Measurements from ENCODE around the gene LRP1B.
"Not testable (repeated sequence)": the region's sequence is repeated elsewhere in the genome, so short reads cannot be mapped to it uniquely, and the experiment has no call there.

Gene LRP1B

GRCh38 chr2:140555701-140556100 lies 1575.1 kb downstream of the LRP1B start:
- Histone ChIP-seq H3F3A (ENCODE audit: low read depth) (no peaks in the 10 kb centered on the region), H3K9me3 (ENCODE audit: insufficient read depth, low read depth, low read length) (no peaks in the 10 kb centered on the region)
- no peak for TF ChIP-seq CTCF (conservative IDR thresholded peaks at IDR 0.05; ENCODE audit: low read length)
- TF ChIP-seq EZH2phosphoT487 (IDR thresholded peaks at IDR 0.05; ENCODE audit: borderline replicate concordance): no peak

GRCh38 chr2:140552634-140553033 lies 1578.2 kb downstream of the LRP1B start:
- no peaks in the 10 kb centered on the region for H3K4me1 ChIP-seq (ENCODE audit: insufficient read depth, low read length, poor library complexity, severe bottlenecking)
- no peaks in the 10 kb centered on the region for H3K9me3 ChIP-seq (ENCODE audit: insufficient read depth, low read depth, low read length)
- no peaks in the 10 kb centered on the region for H3K27me3 ChIP-seq (ENCODE audit: insufficient read depth, low read length, poor library complexity, severe bottlenecking)
- no peaks in the 10 kb centered on the region for H3K36me3 ChIP-seq (ENCODE audit: insufficient read depth, low read length)
- no peak for TF ChIP-seq EZH2phosphoT487 (IDR thresholded peaks at IDR 0.05; ENCODE audit: borderline replicate concordance)
- no peak for TF ChIP-seq CTCF (conservative IDR thresholded peaks at IDR 0.05; ENCODE audit: low read length)
- H3F3A ChIP-seq (ENCODE audit: low read depth): no peaks in the 10 kb centered on the region
- H2AFZ ChIP-seq (ENCODE audit: low read length): no peak overlapping the region
- H4K20me1 ChIP-seq (ENCODE audit: insufficient read depth, low read length, poor library complexity, severe bottlenecking): no peaks in the 10 kb centered on the region
- H3K79me2 ChIP-seq (ENCODE audit: insufficient read depth, low read length): no peaks in the 10 kb centered on the region
- no peak overlapping the region for H3K4me2 ChIP-seq (ENCODE audit: low read depth, low read length, poor library complexity, severe bottlenecking)
- no peak overlapping the region for H3K4me3 ChIP-seq (ENCODE audit: low read length, poor library complexity, severe bottlenecking)
- H3K9me2 ChIP-seq (replicated peaks; ENCODE audit: low read depth, low read length): no peaks in the 10 kb centered on the region
- H3K9ac ChIP-seq (ENCODE audit: low read depth, low read length, poor library complexity, severe bottlenecking): no peak overlapping the region

More at GRCh38 chr2:140555701-140556100, 1575.1 kb downstream of the LRP1B start:
- H3K27me3 ChIP-seq (ENCODE audit: insufficient read depth, low read length, poor library complexity, severe bottlenecking): no peaks in the 10 kb centered on the region
- no peaks in the 10 kb centered on the region for H4K20me1 ChIP-seq (ENCODE audit: insufficient read depth, low read length, poor library complexity, severe bottlenecking)
- no peak overlapping the region for H3K9ac ChIP-seq (ENCODE audit: low read depth, low read length, poor library complexity, severe bottlenecking)
- H3K79me2 ChIP-seq (ENCODE audit: insufficient read depth, low read length): no peaks in the 10 kb centered on the region
- H3K4me2 ChIP-seq (ENCODE audit: low read depth, low read length, poor library complexity, severe bottlenecking): no peak overlapping the region
- no peaks in the 10 kb centered on the region for H3K9me2 ChIP-seq (replicated peaks; ENCODE audit: low read depth, low read length)
- no peak overlapping the region for H3K4me3 ChIP-seq (ENCODE audit: low read length, poor library complexity, severe bottlenecking)
- no peaks in the 10 kb centered on the region for H3K36me3 ChIP-seq (ENCODE audit: insufficient read depth, low read length)
- H3K4me1 ChIP-seq (ENCODE audit: insufficient read depth, low read length, poor library complexity, severe bottlenecking): no peaks in the 10 kb centered on the region
- no peak overlapping the region for H2AFZ ChIP-seq (ENCODE audit: low read length)

GRCh38 chr2:140551287-140551686 lies 1579.5 kb downstream of the LRP1B start:
- Histone ChIP-seq H3K4me3 (ENCODE audit: low read length, poor library complexity, severe bottlenecking) (no peak overlapping the region), H3K4me2 (ENCODE audit: low read depth, low read length, poor library complexity, severe bottlenecking) (no peak overlapping the region), H3K9ac (ENCODE audit: low read depth, low read length, poor library complexity, severe bottlenecking) (no peak overlapping the region), H2AFZ (ENCODE audit: low read length) (no peak overlapping the region), H3K4me1 (ENCODE audit: insufficient read depth, low read length, poor library complexity, severe bottlenecking) (no peaks in the 10 kb centered on the region), H3K9me3 (ENCODE audit: insufficient read depth, low read depth, low read length) (no peaks in the 10 kb centered on the region), H3F3A (ENCODE audit: low read depth) (no peaks in the 10 kb centered on the region), H4K20me1 (ENCODE audit: insufficient read depth, low read length, poor library complexity, severe bottlenecking) (no peaks in the 10 kb centered on the region), H3K79me2 (ENCODE audit: insufficient read depth, low read length) (no peaks in the 10 kb centered on the region), H3K36me3 (ENCODE audit: insufficient read depth, low read length) (no peaks in the 10 kb centered on the region), H3K27me3 (ENCODE audit: insufficient read depth, low read length, poor library complexity, severe bottlenecking) (no peaks in the 10 kb centered on the region), H3K9me2 (replicated peaks; ENCODE audit: low read depth, low read length) (no peaks in the 10 kb centered on the region)
- TF ChIP-seq EZH2phosphoT487 (IDR thresholded peaks at IDR 0.05; ENCODE audit: borderline replicate concordance): no peak

GRCh38 chr2:140550821-140551220 lies 1580.0 kb downstream of the LRP1B start:
- Histone ChIP-seq H3K79me2 (ENCODE audit: insufficient read depth, low read length) (no peaks in the 10 kb centered on the region), H3K4me3 (ENCODE audit: low read length, poor library complexity, severe bottlenecking) (no peak overlapping the region), H3K36me3 (ENCODE audit: insufficient read depth, low read length) (no peaks in the 10 kb centered on the region), H3F3A (ENCODE audit: low read depth) (no peaks in the 10 kb centered on the region), H3K9ac (ENCODE audit: low read depth, low read length, poor library complexity, severe bottlenecking) (no peak overlapping the region), H3K9me3 (ENCODE audit: insufficient read depth, low read depth, low read length) (no peaks in the 10 kb centered on the region), H3K4me2 (ENCODE audit: low read depth, low read length, poor library complexity, severe bottlenecking) (no peak overlapping the region), H3K4me1 (ENCODE audit: insufficient read depth, low read length, poor library complexity, severe bottlenecking) (no peaks in the 10 kb centered on the region), H4K20me1 (ENCODE audit: insufficient read depth, low read length, poor library complexity, severe bottlenecking) (no peaks in the 10 kb centered on the region), H3K27me3 (ENCODE audit: insufficient read depth, low read length, poor library complexity, severe bottlenecking) (no peaks in the 10 kb centered on the region), H2AFZ (ENCODE audit: low read length) (no peak overlapping the region), H3K9me2 (replicated peaks; ENCODE audit: low read depth, low read length) (no peaks in the 10 kb centered on the region)
- TF ChIP-seq CTCF (conservative IDR thresholded peaks at IDR 0.05; ENCODE audit: low read length) (no peak), EZH2phosphoT487 (IDR thresholded peaks at IDR 0.05; ENCODE audit: borderline replicate concordance) (no peak)

GRCh38 chr2:140544769-140545168 lies 1586.0 kb downstream of the LRP1B start:
- H3K79me2 ChIP-seq (ENCODE audit: insufficient read depth, low read length): not testable (repeated sequence)

More at GRCh38 chr2:140544769-140545168, 1586.0 kb downstream of the LRP1B start:
- H3K9me2 ChIP-seq (replicated peaks; ENCODE audit: low read depth, low read length); H3F3A ChIP-seq (ENCODE audit: low read depth); H3K9ac ChIP-seq (ENCODE audit: low read depth, low read length, poor library complexity, severe bottlenecking); H2AFZ ChIP-seq (ENCODE audit: low read length); H3K27me3 ChIP-seq (ENCODE audit: insufficient read depth, low read length, poor library complexity, severe bottlenecking); H4K20me1 ChIP-seq (ENCODE audit: insufficient read depth, low read length, poor library complexity, severe bottlenecking); H3K9me3 ChIP-seq (ENCODE audit: insufficient read depth, low read depth, low read length); H3K4me2 ChIP-seq (ENCODE audit: low read depth, low read length, poor library complexity, severe bottlenecking); H3K4me1 ChIP-seq (ENCODE audit: insufficient read depth, low read length, poor library complexity, severe bottlenecking); H3K4me3 ChIP-seq (ENCODE audit: low read length, poor library complexity, severe bottlenecking); H3K36me3 ChIP-seq (ENCODE audit: insufficient read depth, low read length): not testable (repeated sequence)
